ENCODE results near the gene NPHP4. TPM values are rescaled to one million over a fixed set of nuclear protein-coding genes. Genes with fewer than 3 reads are reported as not detected.

NPHP4 gene
- total RNA-seq, 1 experiment from 2014 or later = 20.0 TPM

DNA sequence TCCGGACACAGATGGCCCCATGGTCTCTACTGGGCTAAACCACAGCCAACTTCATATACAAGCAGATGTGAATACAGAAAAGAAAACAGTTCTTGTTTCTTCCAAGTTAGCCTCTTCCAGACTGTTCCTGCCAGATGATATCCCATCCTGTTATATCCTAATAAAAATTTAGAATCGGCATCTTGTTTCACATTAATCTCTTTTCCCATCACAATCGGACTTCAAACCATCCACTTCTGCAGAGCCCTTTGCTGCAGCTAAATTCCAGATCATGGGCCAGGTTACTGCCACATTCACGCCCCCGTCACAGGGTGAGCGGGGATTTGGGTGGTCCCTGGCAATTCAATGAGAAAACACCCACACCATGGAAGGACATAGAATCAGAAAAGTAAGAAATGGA lies 57.2 kb downstream of the NPHP4 start:
- no peaks in the 10 kb centered on the region for H4K20me1 ChIP-seq (ENCODE audit: insufficient read depth)
- H3K27ac ChIP-seq (ENCODE audit: low read depth, low read length) = no peak overlapping the region
- no peaks in the 10 kb centered on the region for H3K79me2 ChIP-seq (ENCODE audit: insufficient read depth, low read length)
- no peak overlapping the region for H3K4me3 ChIP-seq (replicated peaks in 1 of 2; ENCODE audit: low read depth in 1 of 2, low read length in 2 of 2)
- BruUV-seq (replicated peaks) = no TSS peak
- peaks cover 0 to 2% of the 10 kb centered on the region in 2 experiments; a peak in 1 of 4 replicates for H3K36me3 ChIP-seq (ENCODE audit: control insufficient read depth in 1 of 2, insufficient read depth in 2 of 2, low read length in 2 of 2)
- ChIA-PET POLR2A (no interaction called here), RAD21 (ENCODE audit: low non-redundant PET in 1 of 2, low total read pairs in 2 of 2, uncharacterized antibody in 2 of 2, unreplicated experiment in 2 of 2) (no interaction called here), CTCF (no interaction called here)
- TF ChIP-seq, protein P1, sequence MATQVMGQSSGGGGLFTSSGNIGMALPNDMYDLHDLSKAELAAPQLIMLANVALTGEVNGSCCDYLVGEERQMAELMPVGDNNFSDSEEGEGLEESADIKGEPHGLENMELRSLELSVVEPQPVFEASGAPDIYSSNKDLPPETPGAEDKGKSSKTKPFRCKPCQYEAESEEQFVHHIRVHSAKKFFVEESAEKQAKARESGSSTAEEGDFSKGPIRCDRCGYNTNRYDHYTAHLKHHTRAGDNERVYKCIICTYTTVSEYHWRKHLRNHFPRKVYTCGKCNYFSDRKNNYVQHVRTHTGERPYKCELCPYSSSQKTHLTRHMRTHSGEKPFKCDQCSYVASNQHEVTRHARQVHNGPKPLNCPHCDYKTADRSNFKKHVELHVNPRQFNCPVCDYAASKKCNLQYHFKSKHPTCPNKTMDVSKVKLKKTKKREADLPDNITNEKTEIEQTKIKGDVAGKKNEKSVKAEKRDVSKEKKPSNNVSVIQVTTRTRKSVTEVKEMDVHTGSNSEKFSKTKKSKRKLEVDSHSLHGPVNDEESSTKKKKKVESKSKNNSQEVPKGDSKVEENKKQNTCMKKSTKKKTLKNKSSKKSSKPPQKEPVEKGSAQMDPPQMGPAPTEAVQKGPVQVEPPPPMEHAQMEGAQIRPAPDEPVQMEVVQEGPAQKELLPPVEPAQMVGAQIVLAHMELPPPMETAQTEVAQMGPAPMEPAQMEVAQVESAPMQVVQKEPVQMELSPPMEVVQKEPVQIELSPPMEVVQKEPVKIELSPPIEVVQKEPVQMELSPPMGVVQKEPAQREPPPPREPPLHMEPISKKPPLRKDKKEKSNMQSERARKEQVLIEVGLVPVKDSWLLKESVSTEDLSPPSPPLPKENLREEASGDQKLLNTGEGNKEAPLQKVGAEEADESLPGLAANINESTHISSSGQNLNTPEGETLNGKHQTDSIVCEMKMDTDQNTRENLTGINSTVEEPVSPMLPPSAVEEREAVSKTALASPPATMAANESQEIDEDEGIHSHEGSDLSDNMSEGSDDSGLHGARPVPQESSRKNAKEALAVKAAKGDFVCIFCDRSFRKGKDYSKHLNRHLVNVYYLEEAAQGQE (IDR thresholded peaks at IDR 0.05; ENCODE audit: low read depth) = no peak
- TF ChIP-seq RAD21 (IDR thresholded peaks at IDR 0.05; ENCODE audit: low read depth) = no peak
- no peak for TF ChIP-seq EZH2phosphoT487 (IDR thresholded peaks at IDR 0.05; ENCODE audit: borderline replicate concordance)
- TF ChIP-seq EZH2 (IDR thresholded peaks at IDR 0.05) = no peak
- no peak for TF ChIP-seq ZNF274 (IDR thresholded peaks at IDR 0.05; ENCODE audit: low read depth, low read length)
- TF ChIP-seq, protein P2, sequence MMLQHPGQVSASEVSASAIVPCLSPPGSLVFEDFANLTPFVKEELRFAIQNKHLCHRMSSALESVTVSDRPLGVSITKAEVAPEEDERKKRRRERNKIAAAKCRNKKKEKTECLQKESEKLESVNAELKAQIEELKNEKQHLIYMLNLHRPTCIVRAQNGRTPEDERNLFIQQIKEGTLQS (IDR thresholded peaks at IDR 0.05) = no peak
- TF ChIP-seq FOSL1 (IDR thresholded peaks at IDR 0.05; ENCODE audit: low read depth) = no peak
- no peak for TF ChIP-seq ZFX (IDR thresholded peaks at IDR 0.05)
- no peak for TF ChIP-seq JUND (IDR thresholded peaks at IDR 0.05)
- DNase-seq (ENCODE audit: low read depth, low spot score) = no peak
- H3K4me1 ChIP-seq (ENCODE audit: control insufficient read depth in 1 of 2, insufficient read depth in 2 of 2, low read length in 2 of 2) = no peaks in the 10 kb centered on the region
- intact Hi-C loops (cut with micrococcal nuclease) = no loop called here
- no peak for ATAC-seq
- no peak overlapping the region for H3K4me2 ChIP-seq (ENCODE audit: low read length)
- H3K9me2 ChIP-seq (ENCODE audit: insufficient read depth) = no peaks in the 10 kb centered on the region
- no peaks in the 10 kb centered on the region for H3K27me3 ChIP-seq (ENCODE audit: insufficient read depth, low read length)
- no peak overlapping the region for H3K9ac ChIP-seq (ENCODE audit: low read length)
- no peaks in the 10 kb centered on the region for H3K9me3 ChIP-seq (ENCODE audit: control insufficient read depth in 1 of 2, insufficient read depth in 1 of 2, low read depth in 1 of 2, low read length in 2 of 2)
- no peak overlapping the region for H2AFZ ChIP-seq (ENCODE audit: low read depth, low read length, poor library complexity, severe bottlenecking)
